Retinal pigment epithelial cell (primary cell): Measurements from ENCODE around the gene OR10H4.
"Not testable (repeated sequence)": the region's sequence is repeated elsewhere in the genome, so short reads cannot be mapped to it uniquely, and the experiment has no call there.

Experiments used
- DNase-seq: peaks from one replicate; pipeline ENCODE4 v3.0.0-alpha.2; 2010; ENCODE audit warnings: low read depth
- H3K4me3 ChIP-seq: 2 replicates; pipeline ENCODE4 v1.5.1; 2011; ENCODE audit warnings: mild to moderate bottlenecking, low read length, control low read depth, moderate library complexity
- CTCF ChIP-seq: conservative IDR thresholded peaks from 2 replicates; pipeline ENCODE4 v1.5.1; 2011; ENCODE audit warnings: low read depth, low read length, control low read depth, inconsistent platforms

OR10H4 gene

GRCh38 chr19:15928321-15928720 is 20.5 kb upstream of the OR10H4 start:
- no peak for DNase-seq
- TF ChIP-seq CTCF: no peak
- H3K4me3 ChIP-seq: no peak overlapping the region

DNA sequence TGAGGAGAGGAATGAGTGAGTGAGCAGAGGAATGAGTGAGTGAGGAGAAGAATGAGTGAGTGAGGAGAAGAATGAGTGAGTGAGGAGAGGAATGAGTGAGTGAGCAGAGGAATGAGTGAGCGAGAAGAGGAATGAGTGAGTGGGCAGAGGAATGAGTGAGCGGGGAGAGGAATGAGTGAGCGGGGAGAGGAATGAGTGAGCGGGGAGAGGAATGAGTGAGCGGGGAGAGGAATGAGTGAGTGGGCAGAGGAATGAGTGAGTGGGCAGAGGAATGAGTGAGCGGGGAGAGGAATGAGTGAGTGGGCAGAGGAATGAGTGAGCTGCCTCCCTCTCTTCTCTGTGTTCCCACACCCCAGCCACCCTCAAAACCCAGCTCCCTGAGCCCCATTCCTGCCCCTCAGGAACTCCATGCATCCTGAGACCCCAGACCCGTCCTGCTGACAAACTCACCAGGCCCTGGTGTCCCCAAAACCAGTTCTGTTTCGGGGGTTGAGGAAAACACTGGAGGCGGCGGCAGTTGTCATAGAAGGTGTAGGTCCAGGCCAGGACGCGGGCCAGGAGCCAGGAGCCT is 15.0 kb upstream of the OR10H4 start:
- not testable (repeated sequence) for H3K4me3 ChIP-seq, DNase-seq

DNA sequence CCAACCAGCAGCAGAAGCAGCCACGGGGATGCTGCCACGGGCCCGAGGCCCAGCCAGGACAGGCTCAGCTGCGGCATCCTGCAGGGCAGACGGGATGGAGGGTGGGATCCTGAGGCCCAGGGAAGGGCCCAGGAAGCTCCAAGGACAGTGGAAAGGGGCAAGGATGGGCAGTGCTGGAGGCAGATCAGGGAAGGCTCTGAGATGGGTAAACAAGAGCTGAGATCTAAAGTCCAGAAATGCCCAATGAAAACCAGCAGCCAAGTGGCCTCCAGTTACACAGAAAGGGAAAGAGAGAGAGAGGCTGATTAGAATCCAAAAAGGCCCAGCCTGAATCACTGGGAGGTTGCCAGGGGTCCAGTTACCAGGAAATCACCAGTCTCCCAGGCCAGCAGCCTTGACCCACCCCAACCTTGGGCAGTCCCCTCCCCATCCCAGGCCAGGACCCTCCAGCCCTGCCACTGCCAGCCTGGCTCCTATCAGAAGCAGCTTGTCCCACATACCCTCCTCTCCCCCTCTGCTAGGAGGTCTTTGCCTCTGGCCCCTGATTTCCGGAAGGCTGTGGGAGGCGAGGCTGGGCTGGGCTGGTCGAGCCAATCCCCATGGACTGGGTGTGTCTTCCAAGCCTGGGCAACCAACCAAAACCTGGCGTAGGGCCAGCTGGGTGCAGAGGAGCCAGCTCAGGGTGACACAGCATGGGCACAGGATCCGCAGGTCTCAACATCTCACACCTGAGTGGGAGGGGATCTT is 14.3 kb upstream of the OR10H4 start, which contains the start of gene CYP4F11:
TSS of gene CYP4F11 (minus strand) at position 198 of the 747 bp plus-strand sequence. CDS start at position 77, 121 bp downstream.
- DNase-seq: no peak
- H3K4me3 ChIP-seq: no peak within 1 kb of the TSS
- TF ChIP-seq CTCF: no peak

GRCh38 chr19:15935167-15935702 is 13.6 kb upstream of the OR10H4 start:
- no peak overlapping the region for H3K4me3 ChIP-seq
- TF ChIP-seq CTCF: no peak
- no peak for DNase-seq

DNA sequence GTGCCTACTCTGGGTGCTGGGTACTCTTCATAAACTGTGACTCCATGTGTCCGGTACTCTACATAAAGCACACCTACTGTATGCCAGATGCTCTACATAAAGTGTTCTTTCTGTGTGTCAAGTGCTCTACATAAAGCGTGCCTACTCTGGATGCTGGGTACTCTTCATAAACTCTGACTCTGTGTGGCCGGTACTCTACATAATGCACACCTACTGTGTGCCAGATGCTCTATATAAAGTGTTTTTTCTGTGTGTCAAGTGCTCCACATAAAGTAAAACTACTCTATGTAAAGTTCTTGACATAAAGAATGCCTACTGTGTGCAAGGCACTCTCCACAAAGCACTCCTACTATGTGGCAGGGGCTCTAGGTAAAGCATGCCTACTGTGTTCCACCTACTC is 12.6 kb upstream of the OR10H4 start:
- TF ChIP-seq CTCF: no peak
- H3K4me3 ChIP-seq: no peak overlapping the region
- no peak for DNase-seq

- no peak for DNase-seq
- H3K4me3 ChIP-seq: no peak overlapping the region
- no peak for TF ChIP-seq CTCF
These were observed 11.9 kb upstream of the OR10H4 start for GRCh38 chr19:15936950-15937349.

DNA sequence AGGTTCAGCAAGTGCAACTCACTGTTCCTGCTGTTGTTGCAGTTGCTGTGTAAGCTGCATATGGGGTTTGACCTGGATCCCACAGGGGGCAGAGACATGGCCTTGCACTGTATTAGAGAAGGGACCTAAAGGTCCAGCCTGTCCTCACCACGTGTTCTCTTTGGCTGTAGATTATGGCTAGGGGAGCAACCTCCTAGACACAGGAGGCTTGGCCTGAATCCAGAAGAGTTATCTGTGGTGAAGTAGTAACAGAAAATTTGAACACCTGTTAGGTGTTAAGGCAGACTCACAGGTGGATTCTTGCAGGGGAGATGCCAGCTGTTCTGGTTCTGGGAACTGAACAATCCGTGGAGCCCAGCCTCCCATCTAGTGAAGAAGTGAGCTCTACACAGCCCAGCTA is 11.0 kb upstream of the OR10H4 start:
- H3K4me3 ChIP-seq: no peak overlapping the region
- no peak for DNase-seq
- no peak for TF ChIP-seq CTCF
